Smooth muscle cell (in vitro differentiated cells): ENCODE measurements around the gene ZBTB12. TPM values are rescaled to one million over a fixed set of nuclear protein-coding genes. Genes with fewer than 3 reads are reported as not detected.

Experiments
- DNase-seq: peaks from one replicate; lab custom pipeline; 2025; ENCODE audit not compliant: unreplicated experiment; lab: John Stamatoyannopoulos, UW
- H2AFZ ChIP-seq: fragments of 200-600 bp; sonication (generic); 2 replicates; pipeline ENCODE4 v1.6.0; 2016; ENCODE audit warnings: antibody characterized with exemption, low read depth, mild to moderate bottlenecking
- H3F3A ChIP-seq: fragments of 200-600 bp; sonication (generic); 2 replicates; pipeline ENCODE4 v1.6.0; 2017; ENCODE audit warnings: antibody characterized with exemption, low read depth
- H3K27ac ChIP-seq: fragments of 200-600 bp; sonication (generic); 2 replicates; pipeline ENCODE4 v1.5.1; 2016; ENCODE audit warnings: low read depth, mild to moderate bottlenecking
- H3K27me3 ChIP-seq: fragments of 200-600 bp; sonication (generic); 2 replicates; pipeline ENCODE4 v1.6.1; 2016; ENCODE audit warnings: low read depth, mild to moderate bottlenecking
- H3K36me3 ChIP-seq: fragments of 200-600 bp; sonication (generic); 2 replicates; pipeline ENCODE4 v1.5.1; 2016; ENCODE audit warnings: low read depth
- H3K4me1 ChIP-seq: fragments of 200-600 bp; sonication (generic); 2 replicates; pipeline ENCODE4 v1.5.1; 2016; ENCODE audit warnings: low read depth
- H3K4me2 ChIP-seq: fragments of 200-600 bp; sonication (generic); 2 replicates; pipeline ENCODE4 v1.6.0; 2016; ENCODE audit warnings: mild to moderate bottlenecking
- H3K4me3 ChIP-seq: fragments of 200-600 bp; sonication (generic); 2 replicates; pipeline ENCODE4 v1.5.1; 2016; ENCODE audit warnings: mild to moderate bottlenecking
- H3K79me2 ChIP-seq: fragments of 200-600 bp; sonication (generic); 2 replicates; pipeline ENCODE4 v1.6.0; 2016; ENCODE audit warnings: low read depth, mild to moderate bottlenecking
- H3K9ac ChIP-seq: fragments of 200-600 bp; sonication (generic); 2 replicates; pipeline ENCODE4 v1.6.0; 2016; ENCODE audit warnings: low read depth
- H3K9me3 ChIP-seq: fragments of 200-600 bp; sonication (generic); replicated peaks from 2 replicates; pipeline ENCODE4 v1.5.1; 2016; ENCODE audit warnings: low read depth
- H4K20me1 ChIP-seq: fragments of 200-600 bp; sonication (generic); 2 replicates; pipeline ENCODE4 v1.6.0; 2016; ENCODE audit warnings: low read depth
- WGBS: methylation state at CpG from one replicate; pipeline ENCODE4 v1.1.7; 2016; ENCODE audit warnings: low lambda C conversion rate; 5-methylcytosine and 5-hydroxymethylcytosine counted together
- polyA plus RNA-seq: library from polyadenylated mRNA; unstranded; fragments of >200 nt; fragmentation: Nextera tagmentation; extraction: Ambion mirVana; gene quantifications from 2 replicates; pipeline ENCODE4 v1.2.1, GENCODE V29; 2016
- total RNA-seq: library from RNA; depleted of rRNA; stranded (reverse); fragments of >200 nt; gene quantifications from 2 replicates; pipeline ENCODE4 v1.2.3, GENCODE V29; 2014
- TF ChIP-seq, protein P1 (sequence below): fragments of 200-600 bp; sonication (generic); IDR thresholded peaks from 2 replicates; pipeline ENCODE4 v1.5.1; 2017; ENCODE audit warnings: borderline replicate concordance, mild to moderate bottlenecking, antibody characterized with exemption; ENCODE audit not compliant: insufficient read depth, poor library complexity, severe bottlenecking

Gene ZBTB12
- total and polyA plus RNA-seq, 2 experiments from 2014 or later: 0.04 TPM; not detected in 1

DNA sequence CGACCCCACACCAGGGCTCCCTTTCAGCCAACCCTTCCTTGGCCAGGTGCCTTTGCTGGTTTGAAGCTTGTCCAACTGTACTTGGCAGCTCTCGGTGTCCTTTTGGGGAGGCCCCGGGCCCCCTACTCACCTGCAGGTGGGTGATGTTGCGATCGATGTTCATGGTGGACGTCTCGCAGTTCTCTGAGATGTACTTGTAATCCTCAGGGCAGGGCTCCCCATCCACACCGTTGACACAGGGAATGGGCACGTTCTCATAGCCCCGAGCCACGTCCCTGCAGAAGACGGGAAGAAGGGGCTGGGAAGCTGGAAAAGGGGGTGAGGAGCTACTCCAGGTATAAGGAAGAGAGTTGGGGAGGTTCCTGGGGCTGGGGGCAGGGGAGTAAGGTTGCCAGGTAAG lies 18.2 kb downstream of the ZBTB12 start:
- no peaks in the 10 kb centered on the region for H3K9me3 ChIP-seq
- H3K4me2 ChIP-seq: no peak overlapping the region
- H3K27me3 ChIP-seq: no peaks in the 10 kb centered on the region
- TF ChIP-seq, protein P1, sequence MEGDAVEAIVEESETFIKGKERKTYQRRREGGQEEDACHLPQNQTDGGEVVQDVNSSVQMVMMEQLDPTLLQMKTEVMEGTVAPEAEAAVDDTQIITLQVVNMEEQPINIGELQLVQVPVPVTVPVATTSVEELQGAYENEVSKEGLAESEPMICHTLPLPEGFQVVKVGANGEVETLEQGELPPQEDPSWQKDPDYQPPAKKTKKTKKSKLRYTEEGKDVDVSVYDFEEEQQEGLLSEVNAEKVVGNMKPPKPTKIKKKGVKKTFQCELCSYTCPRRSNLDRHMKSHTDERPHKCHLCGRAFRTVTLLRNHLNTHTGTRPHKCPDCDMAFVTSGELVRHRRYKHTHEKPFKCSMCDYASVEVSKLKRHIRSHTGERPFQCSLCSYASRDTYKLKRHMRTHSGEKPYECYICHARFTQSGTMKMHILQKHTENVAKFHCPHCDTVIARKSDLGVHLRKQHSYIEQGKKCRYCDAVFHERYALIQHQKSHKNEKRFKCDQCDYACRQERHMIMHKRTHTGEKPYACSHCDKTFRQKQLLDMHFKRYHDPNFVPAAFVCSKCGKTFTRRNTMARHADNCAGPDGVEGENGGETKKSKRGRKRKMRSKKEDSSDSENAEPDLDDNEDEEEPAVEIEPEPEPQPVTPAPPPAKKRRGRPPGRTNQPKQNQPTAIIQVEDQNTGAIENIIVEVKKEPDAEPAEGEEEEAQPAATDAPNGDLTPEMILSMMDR: no peak
- WGBS: 97% methylated on average over 12 of the region's 12 CpGs
- H3K4me1 ChIP-seq: no peaks in the 10 kb centered on the region
- no peaks in the 10 kb centered on the region for H3K79me2 ChIP-seq
- no peak overlapping the region for H3K27ac ChIP-seq
- DNase-seq: no peak
- H3K9ac ChIP-seq: no peak overlapping the region
- H3F3A ChIP-seq: no peaks in the 10 kb centered on the region
- H3K36me3 ChIP-seq: no peaks in the 10 kb centered on the region
- H4K20me1 ChIP-seq: no peaks in the 10 kb centered on the region
- no peak overlapping the region for H2AFZ ChIP-seq
- H3K4me3 ChIP-seq: no peak overlapping the region

DNA sequence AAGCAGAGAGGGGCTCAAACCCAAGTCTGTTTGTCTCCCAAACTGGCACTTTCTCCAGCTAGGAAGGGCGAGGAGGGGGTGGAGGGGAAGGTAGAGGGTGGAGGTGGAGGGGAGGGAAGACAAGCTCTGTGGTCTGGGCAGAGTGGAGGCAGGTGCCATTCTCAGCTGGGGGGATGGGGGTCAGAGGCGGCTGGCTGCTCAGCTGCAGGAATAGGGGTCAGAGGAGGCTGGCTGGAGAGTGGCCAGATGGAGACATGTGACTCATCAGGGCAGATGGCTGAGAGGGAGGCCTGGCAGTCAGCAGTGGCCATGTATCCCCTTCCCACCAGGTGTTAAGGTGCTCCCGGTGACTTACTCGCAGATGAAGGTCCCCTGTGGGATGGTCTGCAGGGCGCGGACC lies 19.5 kb downstream of the ZBTB12 start:
- no peak overlapping the region for H3K4me3 ChIP-seq
- no peaks in the 10 kb centered on the region for H3K36me3 ChIP-seq
- no peak overlapping the region for H3K9ac ChIP-seq
- no peaks in the 10 kb centered on the region for H3K4me1 ChIP-seq
- no peaks in the 10 kb centered on the region for H3F3A ChIP-seq
- H3K79me2 ChIP-seq: no peaks in the 10 kb centered on the region
- DNase-seq: no peak
- no peaks in the 10 kb centered on the region for H3K9me3 ChIP-seq
- no peak overlapping the region for H3K4me2 ChIP-seq
- no peaks in the 10 kb centered on the region for H3K27me3 ChIP-seq
- WGBS: 97% methylated on average over 6 of the region's 6 CpGs
- H4K20me1 ChIP-seq: no peaks in the 10 kb centered on the region
- TF ChIP-seq, protein P1: no peak
- no peak overlapping the region for H3K27ac ChIP-seq
- H2AFZ ChIP-seq: no peak overlapping the region

DNA sequence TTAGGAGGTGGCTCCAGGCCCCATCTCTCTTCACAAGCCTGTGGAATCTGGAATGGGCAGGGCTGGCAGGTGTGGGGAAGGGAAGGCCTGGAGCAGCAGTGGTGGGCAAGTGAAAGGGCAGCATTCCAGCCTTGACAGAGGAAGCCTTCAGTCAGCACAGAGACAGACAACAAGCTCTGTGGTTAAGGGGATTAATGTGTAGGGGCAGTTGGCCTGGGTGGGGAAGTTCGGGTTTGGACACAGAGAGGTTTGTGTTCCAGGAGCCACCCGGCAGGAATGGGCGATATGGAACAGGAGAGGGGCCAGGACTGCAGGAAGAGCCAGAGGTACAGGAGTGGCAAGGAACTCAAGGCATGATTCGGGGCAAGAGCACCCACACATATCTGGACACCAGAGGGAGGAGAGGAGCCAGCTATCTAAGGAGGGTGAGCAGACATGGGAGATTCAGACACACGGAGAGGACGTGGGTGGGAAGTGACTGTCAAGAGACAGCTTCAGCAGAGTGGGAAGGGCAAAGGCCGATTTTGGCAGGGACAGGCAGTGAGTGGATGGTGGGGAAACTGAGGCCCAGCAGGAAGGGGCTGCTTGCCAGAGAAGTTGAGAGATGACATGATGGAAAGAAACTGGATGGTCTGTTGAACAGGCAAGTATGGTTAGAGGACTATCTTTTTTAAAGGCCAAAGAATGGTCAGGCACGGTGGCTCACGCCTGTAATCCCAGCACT lies 20.6 kb downstream of the ZBTB12 start:
- Histone ChIP-seq H3K36me3 (no peaks in the 10 kb centered on the region), H3F3A (no peaks in the 10 kb centered on the region), H3K9ac (no peak overlapping the region), H3K79me2 (no peaks in the 10 kb centered on the region), H3K4me3 (no peak overlapping the region), H3K4me1 (no peaks in the 10 kb centered on the region), H3K4me2 (no peak overlapping the region), H3K27ac (no peak overlapping the region), H3K27me3 (no peaks in the 10 kb centered on the region), H3K9me3 (no peaks in the 10 kb centered on the region), H2AFZ (no peak overlapping the region), H4K20me1 (no peaks in the 10 kb centered on the region)
- no peak for DNase-seq
- WGBS: 87% methylated on average over 9 of the region's 9 CpGs
- TF ChIP-seq, protein P1: no peak

DNA sequence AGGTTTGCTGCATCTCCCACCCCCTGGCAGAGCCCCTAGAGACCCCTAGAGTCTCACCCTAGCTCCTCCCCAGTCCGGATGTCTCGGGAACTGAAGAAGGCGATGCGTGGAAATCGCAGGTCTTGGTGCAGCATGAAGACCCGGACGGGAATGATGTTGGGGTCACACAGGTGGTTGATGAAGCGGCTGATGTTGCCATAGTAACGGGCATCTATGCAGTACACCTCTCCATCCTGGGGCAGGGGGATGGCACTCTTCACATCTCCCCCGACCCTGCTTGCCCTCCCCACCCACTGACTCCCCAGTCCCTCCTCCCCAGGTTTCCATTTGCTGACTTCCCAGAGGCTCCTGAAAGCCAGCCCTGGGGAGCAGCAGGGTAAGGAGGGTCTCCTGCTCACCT lies 21.3 kb downstream of the ZBTB12 start:
- no peaks in the 10 kb centered on the region for H3K79me2 ChIP-seq
- DNase-seq: no peak

More for the DNA sequence above, 21.3 kb downstream of the ZBTB12 start:
- Histone ChIP-seq H3K4me3 (no peak overlapping the region), H3K9ac (no peak overlapping the region), H2AFZ (no peak overlapping the region), H3K27me3 (no peaks in the 10 kb centered on the region), H3K4me2 (no peak overlapping the region), H3K27ac (no peak overlapping the region), H3K36me3 (no peaks in the 10 kb centered on the region), H3K9me3 (no peaks in the 10 kb centered on the region), H3K4me1 (no peaks in the 10 kb centered on the region), H4K20me1 (no peaks in the 10 kb centered on the region), H3F3A (no peaks in the 10 kb centered on the region)
- 94% methylated on average over 10 of the region's 10 CpGs for WGBS
- TF ChIP-seq, protein P1: no peak
